Mesendoderm (in vitro differentiated cells): ENCODE data around the gene CDCP1.

ENCODE experiments used
- DNase-seq: peaks from one replicate; pipeline ENCODE4 v3.0.0; 2013
- H2AK5ac ChIP-seq: 2 replicates; pipeline ENCODE4 v1.6.1; 2013; ENCODE audit warnings: low read length, inconsistent platforms
- H2BK120ac ChIP-seq: 2 replicates; pipeline ENCODE4 v1.6.1; 2013; ENCODE audit warnings: low read depth, mild to moderate bottlenecking, low read length, moderate library complexity, mixed read lengths
- H2BK15ac ChIP-seq: replicated peaks from 2 replicates; pipeline ENCODE4 v1.6.1; 2013; ENCODE audit warnings: low read depth, mild to moderate bottlenecking, moderate library complexity
- H2BK5ac ChIP-seq: 2 replicates; pipeline ENCODE4 v1.6.1; 2013; ENCODE audit warnings: low read length, inconsistent platforms
- H3K18ac ChIP-seq: 2 replicates; pipeline ENCODE4 v1.6.1; 2013; ENCODE audit warnings: mild to moderate bottlenecking, low read length, mixed read lengths
- H3K23ac ChIP-seq: one replicate; pipeline ENCODE4 v1.6.1; 2013; ENCODE audit warnings: low read length
- H3K27ac ChIP-seq: 2 replicates; pipeline ENCODE4 v1.5.1; 2013; ENCODE audit warnings: low read depth, mild to moderate bottlenecking, inconsistent platforms, low read length, moderate library complexity
- H3K27me3 ChIP-seq: 2 replicates; pipeline ENCODE4 v1.6.1; 2013; ENCODE audit warnings: low read length, control low read depth, mild to moderate bottlenecking, inconsistent platforms; ENCODE audit not compliant: insufficient read depth, poor library complexity
- H3K36me3 ChIP-seq: 2 replicates; pipeline ENCODE4 v1.6.1; 2013; ENCODE audit warnings: low read length, inconsistent platforms; ENCODE audit not compliant: control insufficient read depth, insufficient read depth
- H3K4ac ChIP-seq: one replicate; pipeline ENCODE4 v1.6.1; 2013; ENCODE audit warnings: low read depth, mild to moderate bottlenecking, low read length, moderate library complexity
- H3K4me1 ChIP-seq: 2 replicates; pipeline ENCODE4 v1.6.1; 2013; ENCODE audit warnings: low read depth, low read length, inconsistent platforms; ENCODE audit not compliant: control insufficient read depth
- H3K4me2 ChIP-seq: 2 replicates; pipeline ENCODE4 v1.6.1; 2013; ENCODE audit warnings: low read length
- H3K4me3 ChIP-seq: 2 replicates; pipeline ENCODE4 v1.5.1; 2013; ENCODE audit warnings: mild to moderate bottlenecking, low read length
- H3K56ac ChIP-seq: one replicate; pipeline ENCODE4 v1.6.1; 2013; ENCODE audit warnings: low read length
- H3K79me1 ChIP-seq: 2 replicates; pipeline ENCODE4 v1.6.1; 2013; ENCODE audit warnings: low read length, inconsistent platforms
- H3K79me2 ChIP-seq: 2 replicates; pipeline ENCODE4 v1.6.1; 2013; ENCODE audit warnings: mild to moderate bottlenecking, low read length; ENCODE audit not compliant: control insufficient read depth, insufficient read depth
- H3K9ac ChIP-seq: 2 replicates; pipeline ENCODE4 v1.6.1; 2013; ENCODE audit warnings: low read length, inconsistent platforms
- H4K5ac ChIP-seq: one replicate; pipeline ENCODE4 v1.6.1; 2013; ENCODE audit warnings: low read length
- H4K8ac ChIP-seq: one replicate; pipeline ENCODE4 v1.6.1; 2013; ENCODE audit warnings: low read depth, mild to moderate bottlenecking, control low read depth, low read length, moderate library complexity
- WGBS: extraction: QIAGEN DNeasy Blood & Tissue Kit; methylation state at CpG from one replicate; pipeline ENCODE4 v1.1.7; 2013; ENCODE audit warnings: low lambda C conversion rate, missing lambda C conversion rate; ENCODE audit not compliant: insufficient coverage; ENCODE audit errors: extremely low coverage; 5-methylcytosine and 5-hydroxymethylcytosine counted together

The CDCP1 gene

DNA sequence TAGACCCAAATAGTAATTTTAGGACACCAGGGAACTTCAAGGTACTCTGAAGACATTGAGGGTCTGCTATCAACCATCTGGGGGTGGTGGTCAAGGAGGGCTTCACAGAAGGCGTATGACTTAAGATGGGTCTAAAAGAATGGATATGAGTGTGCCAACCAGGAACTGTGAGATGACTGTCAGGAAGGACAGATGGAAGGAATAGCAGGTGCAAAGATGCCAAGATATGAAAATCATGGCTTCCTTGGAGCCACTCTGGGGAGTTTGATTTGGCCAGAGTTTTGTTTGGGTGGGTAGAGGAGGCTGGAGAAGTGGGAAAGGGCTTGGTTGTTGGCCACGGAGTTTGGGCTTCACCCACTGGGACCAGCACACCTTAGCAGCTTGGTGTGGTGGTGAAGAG lies 21.2 kb downstream of the CDCP1 start:
- Histone ChIP-seq H2BK15ac (no peak overlapping the region), H3K9ac (no peak overlapping the region), H3K79me2 (no peaks in the 10 kb centered on the region), H4K5ac (no peak overlapping the region), H3K4me1 (no peaks in the 10 kb centered on the region), H3K23ac (no peak overlapping the region), H3K79me1 (no peaks in the 10 kb centered on the region), H2BK5ac (no peak overlapping the region), H3K27me3 (no peaks in the 10 kb centered on the region), H3K56ac (no peak overlapping the region), H3K18ac (no peak overlapping the region), H3K4me2 (no peak overlapping the region), H3K4ac (no peak overlapping the region), H3K36me3 (no peaks in the 10 kb centered on the region), H3K4me3 (no peak overlapping the region), H2AK5ac (no peak overlapping the region), H2BK120ac (no peak overlapping the region), H4K8ac (no peak overlapping the region), H3K27ac (no peak overlapping the region)
- WGBS: no CpG with 5 or more reads among the region's 2 CpGs
- DNase-seq: no peak

DNA sequence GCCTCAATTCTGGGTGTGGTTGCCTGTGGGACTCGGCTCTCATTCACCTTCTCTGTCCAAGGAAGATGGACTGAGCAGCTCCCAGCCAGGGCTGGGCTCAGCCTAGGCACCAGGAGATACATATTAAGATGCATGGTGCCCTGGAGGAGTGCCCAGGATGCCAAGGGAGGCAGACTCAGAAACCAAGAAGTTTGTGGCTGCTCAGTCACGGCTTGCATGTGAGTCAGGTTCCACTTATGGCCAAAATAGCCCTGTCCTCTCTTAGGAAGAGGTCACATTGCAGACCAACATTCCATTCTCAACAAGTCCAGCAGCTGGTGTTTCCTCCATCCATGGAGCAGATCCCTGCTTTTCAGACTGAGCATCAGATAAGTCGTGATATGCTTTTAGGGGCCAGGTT lies 21.8 kb downstream of the CDCP1 start:
- DNase-seq: no peak
- no peak overlapping the region for H3K23ac ChIP-seq
- no peaks in the 10 kb centered on the region for H3K79me2 ChIP-seq
- H3K27ac ChIP-seq: no peak overlapping the region
- no peak overlapping the region for H2BK5ac ChIP-seq
- no peaks in the 10 kb centered on the region for H3K36me3 ChIP-seq
- no peak overlapping the region for H3K4me3 ChIP-seq
- H3K4me1 ChIP-seq: no peaks in the 10 kb centered on the region
- H3K18ac ChIP-seq: no peak overlapping the region
- no peak overlapping the region for H2AK5ac ChIP-seq
- no peak overlapping the region for H2BK15ac ChIP-seq
- no peak overlapping the region for H3K4me2 ChIP-seq
- H3K79me1 ChIP-seq: no peaks in the 10 kb centered on the region
- WGBS: no CpG with 5 or more reads among the region's 3 CpGs
- H4K8ac ChIP-seq: no peak overlapping the region
- H2BK120ac ChIP-seq: no peak overlapping the region
- H3K56ac ChIP-seq: no peak overlapping the region
- H3K9ac ChIP-seq: no peak overlapping the region
- H3K27me3 ChIP-seq: no peaks in the 10 kb centered on the region
- no peak overlapping the region for H4K5ac ChIP-seq
- no peak overlapping the region for H3K4ac ChIP-seq

DNA sequence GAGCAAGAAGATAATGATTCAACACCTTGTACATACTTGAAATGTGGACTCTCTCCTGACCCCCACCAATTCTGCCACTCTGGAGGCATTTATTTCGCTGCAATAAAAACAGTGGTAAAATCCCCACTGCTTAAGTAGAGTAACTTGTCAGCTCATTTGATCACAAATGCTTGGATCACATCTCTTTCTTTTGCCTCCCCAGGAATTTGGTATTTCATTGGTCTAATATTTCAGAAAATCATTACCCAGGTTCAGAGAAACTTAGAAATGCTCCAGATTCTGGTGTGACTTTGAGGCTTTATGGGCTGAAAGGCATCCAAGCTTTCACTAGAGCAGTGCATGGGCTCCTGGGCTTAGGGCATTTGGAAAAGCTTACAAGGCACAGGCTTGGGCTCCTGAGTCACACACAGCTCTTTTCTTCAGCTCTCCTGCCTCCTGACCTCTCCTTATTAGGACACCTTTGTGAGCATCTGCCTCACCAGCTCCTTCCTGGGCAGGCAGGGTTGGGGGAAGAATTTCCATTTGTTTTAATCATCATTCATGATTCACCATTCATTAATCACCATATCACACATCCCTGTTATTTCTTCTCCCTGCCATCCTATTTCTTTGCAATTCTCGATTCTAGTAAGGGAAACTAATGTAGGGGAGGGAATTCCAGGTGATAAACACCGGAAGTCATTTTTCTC lies 22.5 kb downstream of the CDCP1 start:
- H3K36me3 ChIP-seq: no peaks in the 10 kb centered on the region
- no peak overlapping the region for H3K4me2 ChIP-seq
- no peaks in the 10 kb centered on the region for H3K79me2 ChIP-seq
- H3K9ac ChIP-seq: no peak overlapping the region
- H4K5ac ChIP-seq: no peak overlapping the region
- no peak overlapping the region for H3K4ac ChIP-seq
- H2BK120ac ChIP-seq: no peak overlapping the region
- no peak overlapping the region for H4K8ac ChIP-seq
- H3K27me3 ChIP-seq: no peaks in the 10 kb centered on the region
- H3K4me1 ChIP-seq: no peaks in the 10 kb centered on the region
- H2BK15ac ChIP-seq: no peak overlapping the region
- H3K56ac ChIP-seq: no peak overlapping the region
- no peak overlapping the region for H3K27ac ChIP-seq
- no CpG with 5 or more reads among the region's 3 CpGs for WGBS
- H3K79me1 ChIP-seq: no peaks in the 10 kb centered on the region
- no peak overlapping the region for H3K18ac ChIP-seq
- no peak overlapping the region for H2AK5ac ChIP-seq
- H2BK5ac ChIP-seq: no peak overlapping the region
- H3K23ac ChIP-seq: no peak overlapping the region
- peak; percentile 72 for DNase-seq
- no peak overlapping the region for H3K4me3 ChIP-seq

DNA sequence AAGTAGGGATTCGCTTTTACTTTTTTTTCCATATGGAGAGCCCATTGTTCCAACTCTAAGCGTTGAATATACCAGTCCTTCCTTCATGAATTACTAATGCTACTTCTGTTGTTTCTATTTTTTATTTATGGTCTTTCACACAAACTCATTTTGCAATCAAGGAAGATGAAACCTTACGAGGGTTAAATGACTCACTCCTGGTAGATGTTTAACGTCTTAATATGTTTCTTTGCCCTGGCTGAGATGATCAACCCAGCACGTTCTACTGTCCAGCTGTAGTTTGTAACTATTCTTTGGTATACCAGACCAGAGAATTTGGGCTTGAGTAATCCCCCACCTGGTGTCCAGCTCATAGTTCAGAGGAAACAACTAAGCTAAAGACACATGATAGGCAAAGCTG lies 23.1 kb downstream of the CDCP1 start:
- H3K56ac ChIP-seq: no peak overlapping the region
- no CpG with 5 or more reads among the region's 5 CpGs for WGBS

DNA sequence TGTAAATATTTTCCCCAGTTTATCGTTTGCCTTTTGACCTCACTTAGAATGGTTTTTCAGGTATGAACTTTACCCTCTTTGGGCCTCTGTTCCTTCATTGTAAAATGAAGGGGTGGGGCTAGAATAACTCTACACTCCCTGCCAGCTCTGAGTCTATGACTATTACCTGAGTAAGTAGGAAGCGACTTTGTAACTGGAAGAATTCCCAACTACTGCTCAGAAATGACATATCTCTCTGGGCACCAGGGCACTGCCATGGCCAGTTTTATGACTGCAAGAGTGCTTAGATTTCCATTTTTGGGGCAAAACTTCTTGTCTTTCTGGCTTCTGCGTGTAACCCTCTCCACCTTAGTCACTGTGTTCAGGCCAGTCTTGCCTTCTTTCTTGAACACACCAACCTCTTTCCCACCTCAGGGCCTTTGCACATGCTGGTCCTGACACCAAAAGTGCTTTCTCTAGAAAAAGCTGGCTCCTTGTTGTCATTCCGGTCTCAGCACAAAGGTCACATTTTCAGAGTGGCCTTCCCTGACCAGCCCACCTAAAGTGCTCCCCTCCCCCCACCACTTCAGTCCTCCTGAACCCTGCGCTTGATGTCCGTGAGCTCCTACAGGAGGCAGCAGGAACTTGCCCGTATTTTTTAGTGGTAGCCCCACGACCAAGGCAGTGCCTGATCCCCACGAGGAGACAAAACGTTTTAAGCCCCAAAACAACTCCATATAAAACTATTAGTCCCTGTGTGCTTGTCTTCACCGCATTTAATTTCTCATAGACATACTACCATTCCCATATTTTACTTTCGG lies 25.6 kb downstream of the CDCP1 start:
- H3K18ac ChIP-seq: no peak overlapping the region
- no peak overlapping the region for H2BK5ac ChIP-seq
- H3K4me1 ChIP-seq: no peaks in the 10 kb centered on the region
- H3K27me3 ChIP-seq: no peaks in the 10 kb centered on the region
- no peak overlapping the region for H4K5ac ChIP-seq
- H2BK15ac ChIP-seq: no peak overlapping the region
- no peak overlapping the region for H3K4me3 ChIP-seq
- no peak overlapping the region for H3K4me2 ChIP-seq
- H3K4ac ChIP-seq: no peak overlapping the region
- no peaks in the 10 kb centered on the region for H3K79me2 ChIP-seq
- no peak overlapping the region for H3K27ac ChIP-seq
- no peak overlapping the region for H3K23ac ChIP-seq
- no peaks in the 10 kb centered on the region for H3K79me1 ChIP-seq
- WGBS: 100% methylated on average over 2 of the region's 12 CpGs
- H3K56ac ChIP-seq: no peak overlapping the region
- H3K9ac ChIP-seq: no peak overlapping the region
- H2AK5ac ChIP-seq: no peak overlapping the region
- H3K36me3 ChIP-seq: no peaks in the 10 kb centered on the region
- H2BK120ac ChIP-seq: no peak overlapping the region
- no peak overlapping the region for H4K8ac ChIP-seq
- no peak for DNase-seq

More for the DNA sequence above, 23.1 kb downstream of the CDCP1 start:
- no peak overlapping the region for H3K4me2 ChIP-seq
- peak overlapping the region; percentile 96 for H3K23ac ChIP-seq
- H2BK5ac ChIP-seq: no peak overlapping the region
- H3K4ac ChIP-seq: no peak overlapping the region
- no peak overlapping the region for H3K18ac ChIP-seq
- H3K27me3 ChIP-seq: no peaks in the 10 kb centered on the region
- H2AK5ac ChIP-seq: no peak overlapping the region
- no peak overlapping the region for H3K9ac ChIP-seq
- H3K79me2 ChIP-seq: no peaks in the 10 kb centered on the region
- no peak overlapping the region for H4K5ac ChIP-seq
- no peaks in the 10 kb centered on the region for H3K36me3 ChIP-seq
- H4K8ac ChIP-seq: no peak overlapping the region
- no peak for DNase-seq
- H3K79me1 ChIP-seq: no peaks in the 10 kb centered on the region
- no peaks in the 10 kb centered on the region for H3K4me1 ChIP-seq
- no peak overlapping the region for H2BK15ac ChIP-seq
- no peak overlapping the region for H3K27ac ChIP-seq
- H2BK120ac ChIP-seq: no peak overlapping the region
- H3K4me3 ChIP-seq: no peak overlapping the region
